Thoracic aorta (tissue), 2 donors: ENCODE results near the gene OR7D2. TPM values are rescaled to one million over a fixed set of nuclear protein-coding genes. Genes with fewer than 3 reads are reported as not detected.

Experiments used
- ATAC-seq: fragments of 150-250 bp; one replicate; pipeline ENCODE4 v1.8.0; 2017; ENCODE audit warnings: low read depth; ENCODE audit not compliant: insufficient number of reproducible peaks, low FRiP score
- DNase-seq: peaks from one replicate; pipeline ENCODE4 v3.0.0-alpha.2; 2020; ENCODE audit warnings: low spot score
- H3K27ac ChIP-seq, 2 donors: fragments of 200-600 bp; sonication (generic); 1 replicate in 1 of 2; 2 replicates in 1 of 2; pipeline ENCODE4 v1.5.1; 2016; ENCODE audit warnings: mild to moderate bottlenecking in 2 of 2, moderate library complexity in 2 of 2
- H3K27me3 ChIP-seq: fragments of 200-600 bp; sonication (generic); replicated peaks from 2 replicates; pipeline ENCODE4 v1.6.0; 2016; ENCODE audit warnings: mild to moderate bottlenecking; ENCODE audit not compliant: insufficient read depth
- H3K36me3 ChIP-seq: fragments of 200-600 bp; sonication (generic); one replicate; pipeline ENCODE4 v1.5.1; 2016
- H3K4me1 ChIP-seq, 2 donors: fragments of 200-600 bp; sonication (generic); 1 replicate in 1 of 2; 2 replicates in 1 of 2; pipeline versions ENCODE4 v1.5.1 to v1.6.0; 2016; ENCODE audit warnings: low read depth in 2 of 2, mild to moderate bottlenecking in 1 of 2; ENCODE audit not compliant: control insufficient read depth in 1 of 2
- H3K4me3 ChIP-seq: fragments of 200-600 bp; sonication (generic); 2 replicates; pipeline ENCODE4 v1.5.1; 2016; ENCODE audit warnings: mild to moderate bottlenecking
- H3K9me3 ChIP-seq: fragments of 200-600 bp; sonication (generic); 2 replicates; pipeline ENCODE4 v1.5.1; 2016
- CTCF ChIP-seq: fragments of 200-600 bp; sonication (generic); IDR thresholded peaks from one replicate; pipeline ENCODE4 v1.5.1; 2019; ENCODE audit warnings: antibody characterized with exemption
- total RNA-seq, 2 donors: library from RNA; depleted of rRNA; stranded (reverse); fragments of >200 nt; gene quantifications; one replicate each; pipeline versions ENCODE4 v1.1.0 to v1.2.3, GENCODE V29; 2016

The OR7D2 gene
- total RNA-seq, 2 donors from 2014 or later: not detected

GRCh38 chr19:9151367-9151766, 27.4 kb upstream of the OR7D2 start:
- DNase-seq: no peak
- H3K27me3 ChIP-seq: no peaks in the 10 kb centered on the region
- no peak overlapping the region for H3K4me3 ChIP-seq
- no peak for TF ChIP-seq CTCF
- H3K36me3 ChIP-seq: peaks cover 32% of the 10 kb centered on the region
- H3K27ac ChIP-seq: no peak overlapping the region
- ATAC-seq: no peak
- H3K9me3 ChIP-seq: peaks cover 32% of the 10 kb centered on the region
- H3K4me1 ChIP-seq: no peaks in the 10 kb centered on the region

- peaks cover 64% of the 10 kb centered on the region for H3K36me3 ChIP-seq
Measured at GRCh38 chr19:9155591-9155990, 23.2 kb upstream of the OR7D2 start.

GRCh38 chr19:9156304-9156703, 22.5 kb upstream of the OR7D2 start:
- ATAC-seq (no peak), DNase-seq (no peak)
- H3K4me1 ChIP-seq: no peaks in the 10 kb centered on the region
- H3K36me3 ChIP-seq: peaks cover 71% of the 10 kb centered on the region
- no peaks in the 10 kb centered on the region for H3K27me3 ChIP-seq
- H3K4me3 ChIP-seq: no peak overlapping the region
- H3K27ac ChIP-seq: no peak overlapping the region
- H3K9me3 ChIP-seq: peaks cover 45% of the 10 kb centered on the region
- TF ChIP-seq CTCF: no peak

More at GRCh38 chr19:9155591-9155990, 23.2 kb upstream of the OR7D2 start:
- peaks cover 43% of the 10 kb centered on the region for H3K9me3 ChIP-seq
- no peak for TF ChIP-seq CTCF
- H3K4me3 ChIP-seq: no peak overlapping the region
- DNase-seq: no peak
- no peaks in the 10 kb centered on the region for H3K4me1 ChIP-seq
- no peak overlapping the region for H3K27ac ChIP-seq
- ATAC-seq: no peak
- no peaks in the 10 kb centered on the region for H3K27me3 ChIP-seq

- no peak overlapping the region for H3K27ac ChIP-seq
- DNase-seq (no peak), ATAC-seq (no peak)
- H3K36me3 ChIP-seq: peaks cover 86% of the 10 kb centered on the region
- H3K9me3 ChIP-seq: peaks cover 25% of the 10 kb centered on the region
- no peaks in the 10 kb centered on the region for H3K27me3 ChIP-seq
- no peaks in the 10 kb centered on the region for H3K4me1 ChIP-seq
- H3K4me3 ChIP-seq: no peak overlapping the region
- TF ChIP-seq CTCF: no peak
Measured at GRCh38 chr19:9159891-9160290, 18.9 kb upstream of the OR7D2 start.

GRCh38 chr19:9161427-9161826, 17.4 kb upstream of the OR7D2 start:
- H3K4me1 ChIP-seq: no peaks in the 10 kb centered on the region
- H3K27me3 ChIP-seq: no peaks in the 10 kb centered on the region
- H3K27ac ChIP-seq: no peak overlapping the region
- no peak for TF ChIP-seq CTCF
- ATAC-seq (no peak), DNase-seq (no peak)
- peaks cover 20% of the 10 kb centered on the region for H3K9me3 ChIP-seq
- H3K36me3 ChIP-seq: peaks cover 78% of the 10 kb centered on the region
- H3K4me3 ChIP-seq: no peak overlapping the region
